Fibroblast of lung (primary cell): ENCODE data around the gene INSYN2A. TPM values are rescaled to one million over a fixed set of nuclear protein-coding genes. Genes with fewer than 3 reads are reported as not detected.

Experiments
- DNase-seq, 2 donors: peaks; one replicate each; pipeline versions ENCODE4 v3.0.0 to v3.0.0-alpha.2; 2010; ENCODE audit warnings: low read depth in 2 of 2
- H2AFZ ChIP-seq: 2 replicates; pipeline ENCODE4 v1.5.1; 2012; ENCODE audit warnings: low read length, control low read depth, inconsistent platforms
- H3K27ac ChIP-seq: 2 replicates; pipeline ENCODE4 v1.5.1; 2011; ENCODE audit warnings: low read length, control low read depth; ENCODE audit not compliant: insufficient read depth
- H3K27me3 ChIP-seq: 2 replicates; pipeline ENCODE4 v1.5.1; 2011; ENCODE audit warnings: mild to moderate bottlenecking, low read length; ENCODE audit not compliant: control insufficient read depth, insufficient read depth
- H3K36me3 ChIP-seq: 2 replicates; pipeline ENCODE4 v1.5.1; 2011; ENCODE audit warnings: low read length; ENCODE audit not compliant: control insufficient read depth, insufficient read depth
- H3K4me1 ChIP-seq: 2 replicates; pipeline ENCODE4 v1.5.1; 2011; ENCODE audit warnings: low read length; ENCODE audit not compliant: control insufficient read depth, insufficient read depth; ENCODE audit errors: extremely low read depth
- H3K4me2 ChIP-seq: 2 replicates; pipeline ENCODE4 v1.5.1; 2011; ENCODE audit warnings: low read length, control low read depth; ENCODE audit not compliant: insufficient read depth; ENCODE audit errors: extremely low read depth
- H3K4me3 ChIP-seq, 4 experiments: fragments of 200-600 bp in 1 of 4; sonication (generic) in 1 of 4; replicated peaks in 1 of 4; 2 replicates each; pipeline ENCODE4 v1.5.1; 2011 to 2016; ENCODE audit warnings: low read length in 4 of 4, low read depth in 3 of 4, mild to moderate bottlenecking in 3 of 4, control low read depth in 2 of 4, inconsistent platforms in 1 of 4, mixed read lengths in 1 of 4; ENCODE audit not compliant: insufficient read depth in 1 of 4; ENCODE audit errors: control extremely low read depth in 1 of 4
- H3K79me2 ChIP-seq: 2 replicates; pipeline ENCODE4 v1.5.1; 2012; ENCODE audit warnings: mild to moderate bottlenecking, low read length, inconsistent platforms; ENCODE audit not compliant: control insufficient read depth, insufficient read depth
- H3K9ac ChIP-seq: 2 replicates; pipeline ENCODE4 v1.5.1; 2011; ENCODE audit warnings: mild to moderate bottlenecking, low read length, control low read depth; ENCODE audit not compliant: insufficient read depth
- H3K9me3 ChIP-seq: 2 replicates; pipeline ENCODE4 v1.5.1; 2012; ENCODE audit warnings: low read depth, low read length; ENCODE audit not compliant: control insufficient read depth, insufficient read depth
- H4K20me1 ChIP-seq: 2 replicates; pipeline ENCODE4 v1.5.1; 2011; ENCODE audit warnings: low read length; ENCODE audit not compliant: control insufficient read depth, insufficient read depth; ENCODE audit errors: extremely low read depth
- CTCF ChIP-seq, 2 donors: IDR thresholded peaks in 1 of 2; conservative IDR thresholded peaks in 1 of 2; 1 replicate in 1 of 2; 2 replicates in 1 of 2; pipeline ENCODE4 v1.5.1; 2011 to 2012; ENCODE audit warnings: low read length in 2 of 2, control low read depth in 1 of 2, inconsistent platforms in 1 of 2, low read depth in 1 of 2, mild to moderate bottlenecking in 1 of 2
- EZH2 ChIP-seq: IDR thresholded peaks from 2 replicates; pipeline ENCODE4 v1.5.1; 2012; ENCODE audit warnings: low read length, control low read depth, mild to moderate bottlenecking; ENCODE audit errors: missing control alignments
- polyA plus RNA-seq, 2 donors: library from polyadenylated mRNA; depleted of rRNA in 1 of 2; stranded (reverse) in 1 of 2; unstranded in 1 of 2; fragments of >200 nt; gene quantifications; 2 replicates each; pipeline ENCODE4 v1.2.1, GENCODE V29; 2011 to 2012; ENCODE audit warnings: missing spikeins in 1 of 2
- total RNA-seq: library from RNA; depleted of rRNA; stranded (reverse); fragments of >200 nt; gene quantifications from 2 replicates; pipeline ENCODE4 v1.2.1, GENCODE V29; 2014

INSYN2A gene
- total and polyA plus RNA-seq, 2 donors (not counting 1 experiment from before 2014, with no cell fraction given): 0.05 to 0.66 TPM

- Histone ChIP-seq H3K27ac (peak overlapping the region; percentile 59), H3K4me3 (peak overlapping the region in 1 of 4 experiments; percentile 22), H2AFZ (no peak overlapping the region), H3K27me3 (no peaks in the 10 kb centered on the region), H3K4me2 (peak overlapping the region; percentile 36), H3K79me2 (no peaks in the 10 kb centered on the region), H3K36me3 (no peaks in the 10 kb centered on the region), H4K20me1 (no peaks in the 10 kb centered on the region), H3K9me3 (no peaks in the 10 kb centered on the region), H3K4me1 (peaks cover 29% of the 10 kb centered on the region), H3K9ac (no peak overlapping the region)
- DNase-seq: peak; percentile 83 to 93
- TF ChIP-seq CTCF (conservative IDR thresholded peaks at IDR 0.05 in 1 of 2, IDR thresholded peaks at IDR 0.05 in 1 of 2; ENCODE audit: low read depth in 1 of 2, low read length in 2 of 2) (no peak), EZH2 (no peak)
These were observed 47.5 kb downstream of the INSYN2A start for GRCh38 chr10:127148933-127149220.

- Histone ChIP-seq H3K4me2 (peak overlapping the region; percentile 62), H3K9me3 (no peaks in the 10 kb centered on the region), H3K4me3 (peak overlapping the region in 1 of 4 experiments; percentile 22), H3K79me2 (no peaks in the 10 kb centered on the region), H4K20me1 (no peaks in the 10 kb centered on the region), H3K36me3 (no peaks in the 10 kb centered on the region), H3K9ac (no peak overlapping the region), H3K4me1 (peaks cover 29% of the 10 kb centered on the region), H3K27ac (peak overlapping the region; percentile 59), H3K27me3 (no peaks in the 10 kb centered on the region), H2AFZ (no peak overlapping the region)
- no peak for TF ChIP-seq EZH2
- no peak for TF ChIP-seq CTCF (conservative IDR thresholded peaks at IDR 0.05 in 1 of 2, IDR thresholded peaks at IDR 0.05 in 1 of 2; ENCODE audit: low read depth in 1 of 2, low read length in 2 of 2)
- DNase-seq: peak; percentile 88 to 91
These were observed 48.1 kb downstream of the INSYN2A start for GRCh38 chr10:127148066-127148932.

DNA sequence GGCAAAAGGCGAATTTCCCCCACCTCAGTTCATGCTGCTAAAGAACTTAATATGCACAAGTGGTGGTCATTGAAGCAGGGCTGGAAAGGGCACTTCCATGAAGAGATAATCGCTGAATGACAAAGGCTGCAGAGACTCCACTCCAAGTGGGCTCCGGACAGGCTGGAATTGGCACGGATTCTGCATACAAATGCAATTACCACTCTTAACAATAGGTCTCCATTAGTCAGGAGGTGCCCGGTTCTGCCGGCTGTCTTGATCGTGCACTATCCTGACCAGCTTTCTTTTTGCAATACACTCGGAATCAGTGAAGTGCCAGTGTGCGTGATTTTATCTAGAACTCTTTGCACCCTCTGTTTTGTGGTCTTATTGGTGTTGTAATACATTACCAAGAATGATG lies 49.7 kb downstream of the INSYN2A start:
- Histone ChIP-seq H3K4me1 (peaks cover 22% of the 10 kb centered on the region), H3K27ac (no peak overlapping the region)
- TF ChIP-seq CTCF (conservative IDR thresholded peaks at IDR 0.05 in 1 of 2, IDR thresholded peaks at IDR 0.05 in 1 of 2; ENCODE audit: low read depth in 1 of 2, low read length in 2 of 2): no peak
- TF ChIP-seq EZH2: no peak

More for the DNA sequence above, 49.7 kb downstream of the INSYN2A start:
- H2AFZ ChIP-seq: no peak overlapping the region
- no peak overlapping the region for H3K9ac ChIP-seq
- H3K9me3 ChIP-seq: no peaks in the 10 kb centered on the region
- H3K36me3 ChIP-seq: no peaks in the 10 kb centered on the region
- no peak overlapping the region for H3K4me3 ChIP-seq
- no peaks in the 10 kb centered on the region for H3K27me3 ChIP-seq
- no peaks in the 10 kb centered on the region for H4K20me1 ChIP-seq
- peak in 1 of 2 donors; percentile 53 for DNase-seq
- no peak overlapping the region for H3K4me2 ChIP-seq
- H3K79me2 ChIP-seq: no peaks in the 10 kb centered on the region
